ENCODE data around the gene ZNF292. TPM values are rescaled to one million over a fixed set of nuclear protein-coding genes. Genes with fewer than 3 reads are reported as not detected.
"Not testable (repeated sequence)": the region's sequence is repeated elsewhere in the genome, so short reads cannot be mapped to it uniquely, and the experiment has no call there.

Gene ZNF292
- total RNA-seq, 1 experiment from 2014 or later: 45.0 TPM

DNA sequence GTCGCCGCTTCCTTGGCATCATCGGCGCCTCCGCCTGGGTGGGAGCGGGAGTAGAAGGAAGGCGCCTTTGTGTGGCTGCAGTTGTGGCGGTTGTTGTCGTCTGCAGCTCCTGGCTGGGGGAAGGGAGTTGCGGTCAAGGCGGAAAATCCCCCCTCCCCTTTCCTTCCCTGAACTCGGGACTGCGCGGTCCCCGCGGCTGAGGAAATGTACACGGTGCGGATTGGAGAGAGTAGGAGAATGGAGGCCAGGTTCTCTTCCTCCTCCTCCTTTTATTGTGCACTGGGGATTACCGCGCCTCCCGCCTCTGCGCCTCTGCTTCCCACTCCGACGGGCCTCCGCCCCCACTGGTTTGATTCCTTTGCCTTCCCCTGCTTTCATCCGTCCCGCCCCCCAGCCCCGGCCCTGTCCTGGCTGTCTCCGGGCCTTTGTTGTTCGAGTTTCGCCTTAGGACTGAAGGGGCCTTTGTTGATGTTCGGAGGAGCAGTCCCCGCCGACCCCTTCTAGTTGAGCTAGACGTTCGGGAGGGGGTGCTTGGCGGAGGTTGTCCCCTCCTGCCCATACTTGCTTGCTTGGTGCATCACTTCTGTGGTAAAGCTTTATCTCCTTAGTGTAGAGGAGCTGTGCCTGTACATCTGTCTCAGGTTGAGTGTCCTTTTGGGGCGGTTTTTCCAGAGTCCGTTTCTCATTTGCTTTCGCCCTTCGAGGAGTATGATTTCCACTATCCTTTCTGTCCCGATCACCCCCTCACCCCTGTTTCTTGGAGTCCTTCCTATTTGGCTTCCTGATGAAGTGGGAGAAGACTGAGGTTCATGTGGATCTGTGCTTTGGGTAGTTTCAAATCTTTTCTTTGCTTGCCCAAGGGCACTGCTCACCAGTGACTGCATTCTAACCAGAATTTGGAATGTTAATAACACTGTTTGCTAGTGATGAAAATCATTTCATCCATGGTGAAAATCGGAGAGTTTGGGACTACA, 764 bp downstream of the ZNF292 start:
- BruUV-seq (replicated peaks): TSS peak; percentile 39
- peak overlapping the region; percentile 92 for H3K4me3 ChIP-seq (ENCODE audit: low read depth, low read length, poor library complexity, severe bottlenecking)
- CTCF ChIA-PET: no interaction called here
- POLR2A ChIA-PET (ENCODE audit: low non-redundant PET): no interaction called here
- intact Hi-C loops (cut with micrococcal nuclease; ENCODE audit: unreplicated experiment): loop anchor here (10.0 kb wide), 1 partner anchor 439 kb away; the partner anchor contains the start of gene ORC3
- peak; percentile 64 for DNase-seq (ENCODE audit: low spot score)
- peaks cover 27% of the 10 kb centered on the region for H3K4me1 ChIP-seq (ENCODE audit: insufficient read depth, low read length, poor library complexity, severe bottlenecking)
- H3K9me3 ChIP-seq (ENCODE audit: low read depth, low read length, poor library complexity, severe bottlenecking): no peaks in the 10 kb centered on the region
- TF ChIP-seq, protein P1, sequence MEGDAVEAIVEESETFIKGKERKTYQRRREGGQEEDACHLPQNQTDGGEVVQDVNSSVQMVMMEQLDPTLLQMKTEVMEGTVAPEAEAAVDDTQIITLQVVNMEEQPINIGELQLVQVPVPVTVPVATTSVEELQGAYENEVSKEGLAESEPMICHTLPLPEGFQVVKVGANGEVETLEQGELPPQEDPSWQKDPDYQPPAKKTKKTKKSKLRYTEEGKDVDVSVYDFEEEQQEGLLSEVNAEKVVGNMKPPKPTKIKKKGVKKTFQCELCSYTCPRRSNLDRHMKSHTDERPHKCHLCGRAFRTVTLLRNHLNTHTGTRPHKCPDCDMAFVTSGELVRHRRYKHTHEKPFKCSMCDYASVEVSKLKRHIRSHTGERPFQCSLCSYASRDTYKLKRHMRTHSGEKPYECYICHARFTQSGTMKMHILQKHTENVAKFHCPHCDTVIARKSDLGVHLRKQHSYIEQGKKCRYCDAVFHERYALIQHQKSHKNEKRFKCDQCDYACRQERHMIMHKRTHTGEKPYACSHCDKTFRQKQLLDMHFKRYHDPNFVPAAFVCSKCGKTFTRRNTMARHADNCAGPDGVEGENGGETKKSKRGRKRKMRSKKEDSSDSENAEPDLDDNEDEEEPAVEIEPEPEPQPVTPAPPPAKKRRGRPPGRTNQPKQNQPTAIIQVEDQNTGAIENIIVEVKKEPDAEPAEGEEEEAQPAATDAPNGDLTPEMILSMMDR (conservative IDR thresholded peaks at IDR 0.05; ENCODE audit: low read depth, low read length): no peak
- no peak for TF ChIP-seq EZH2 (IDR thresholded peaks at IDR 0.05; ENCODE audit: borderline replicate concordance, low read depth, low read length, poor library complexity, severe bottlenecking)
- peak overlapping the region; percentile 86 for H3K27ac ChIP-seq (ENCODE audit: low read depth, low read length, poor library complexity, severe bottlenecking)
- peaks cover 6% of the 10 kb centered on the region for H3K36me3 ChIP-seq (ENCODE audit: insufficient read depth, low read length, poor library complexity, severe bottlenecking)
- no peaks in the 10 kb centered on the region for H3K27me3 ChIP-seq (replicated peaks; ENCODE audit: insufficient read depth, low read depth, low read length, poor library complexity)

DNA sequence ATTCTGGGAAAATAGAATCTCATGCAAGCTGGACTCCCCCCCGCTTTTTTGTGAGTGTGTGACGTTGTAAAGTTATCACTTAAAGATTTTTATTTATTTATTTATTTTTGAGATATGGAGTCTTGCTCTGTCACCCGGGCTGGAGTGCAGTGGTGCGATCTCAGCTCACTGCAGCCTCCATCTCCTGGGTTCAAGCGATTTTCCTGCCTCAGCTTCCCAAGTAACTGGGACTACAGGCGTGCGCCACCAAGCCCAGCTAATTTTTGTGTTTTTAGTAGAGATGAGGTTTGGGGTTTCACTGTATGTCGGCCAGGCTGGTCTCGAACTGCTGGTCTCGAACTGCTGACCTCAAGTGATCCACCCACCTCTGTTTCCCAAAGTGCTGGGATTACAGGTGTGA, 2.2 kb downstream of the ZNF292 start:
- H3K27ac ChIP-seq (ENCODE audit: low read depth, low read length, poor library complexity, severe bottlenecking); H3K4me3 ChIP-seq (ENCODE audit: low read depth, low read length, poor library complexity, severe bottlenecking); H3K36me3 ChIP-seq (ENCODE audit: insufficient read depth, low read length, poor library complexity, severe bottlenecking); CTCF ChIA-PET; BruUV-seq (replicated peaks); H3K27me3 ChIP-seq (replicated peaks; ENCODE audit: insufficient read depth, low read depth, low read length, poor library complexity); H3K9me3 ChIP-seq (ENCODE audit: low read depth, low read length, poor library complexity, severe bottlenecking); DNase-seq (ENCODE audit: low spot score): not testable (repeated sequence)
- peaks cover 21% of the 10 kb centered on the region for H3K4me1 ChIP-seq (ENCODE audit: insufficient read depth, low read length, poor library complexity, severe bottlenecking)
- POLR2A ChIA-PET (ENCODE audit: low non-redundant PET): interaction anchor here (0.6 kb wide), 1 partner anchor 869 kb away, joined by 5 read pairs; no protein-coding TSS in a partner anchor
- intact Hi-C loops (cut with micrococcal nuclease; ENCODE audit: unreplicated experiment): loop anchor here (10.0 kb wide), 1 partner anchor 437 kb away; the partner anchor contains the start of gene ORC3

DNA sequence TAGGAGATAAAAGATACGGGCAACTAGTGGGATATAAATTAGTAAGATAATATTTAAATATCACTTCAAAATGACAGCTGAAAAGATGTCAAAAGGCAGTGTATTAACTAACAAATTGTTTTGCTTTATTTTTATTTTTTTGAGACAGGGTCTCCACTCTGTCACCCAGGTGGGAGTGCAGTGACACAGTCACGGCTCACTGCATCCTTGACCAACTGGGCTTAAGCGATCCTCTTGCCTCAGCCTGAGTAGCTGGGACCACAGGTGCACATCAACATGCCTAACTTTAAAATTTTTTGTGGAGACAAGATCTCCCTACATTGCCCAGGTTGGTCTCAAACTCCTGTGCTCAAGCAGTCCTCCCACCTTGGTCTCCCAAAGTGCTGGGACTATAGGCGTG, 5.9 kb downstream of the ZNF292 start:
- intact Hi-C loops (cut with micrococcal nuclease; ENCODE audit: unreplicated experiment): no loop called here
- H3K27ac ChIP-seq (ENCODE audit: low read depth, low read length, poor library complexity, severe bottlenecking): no peak overlapping the region
- no peak for TF ChIP-seq EZH2 (IDR thresholded peaks at IDR 0.05; ENCODE audit: borderline replicate concordance, low read depth, low read length, poor library complexity, severe bottlenecking)
- TF ChIP-seq, protein P1 (conservative IDR thresholded peaks at IDR 0.05; ENCODE audit: low read depth, low read length): no peak
- H3K36me3 ChIP-seq (ENCODE audit: insufficient read depth, low read length, poor library complexity, severe bottlenecking): peaks cover 6% of the 10 kb centered on the region
- CTCF ChIA-PET: no interaction called here
- POLR2A ChIA-PET (ENCODE audit: low non-redundant PET): no interaction called here
- no peaks in the 10 kb centered on the region for H3K9me3 ChIP-seq (ENCODE audit: low read depth, low read length, poor library complexity, severe bottlenecking)
- peaks cover 7% of the 10 kb centered on the region for H3K4me1 ChIP-seq (ENCODE audit: insufficient read depth, low read length, poor library complexity, severe bottlenecking)
- DNase-seq (ENCODE audit: low spot score): no peak
- H3K4me3 ChIP-seq (ENCODE audit: low read depth, low read length, poor library complexity, severe bottlenecking): no peak overlapping the region
- H3K27me3 ChIP-seq (replicated peaks; ENCODE audit: insufficient read depth, low read depth, low read length, poor library complexity): no peaks in the 10 kb centered on the region
- BruUV-seq (replicated peaks): no TSS peak

Data from A673 (cell line).